ENCODE measurements around the gene EXD3.
"Not testable (repeated sequence)": the region's sequence is repeated elsewhere in the genome, so short reads cannot be mapped to it uniquely, and the experiment has no call there.

EXD3 gene

GRCh38 chr9:137333016-137333671 is 89.8 kb downstream of the EXD3 start:
- Histone ChIP-seq H3K36me3 (ENCODE audit: control insufficient read depth in 2 of 2, insufficient read depth in 2 of 2, low read length in 2 of 2) (no peaks in the 10 kb centered on the region), H3K27ac (ENCODE audit: low read length) (no peak overlapping the region), H3K9ac (ENCODE audit: low read length in 2 of 2) (no peak overlapping the region), H3K4me1 (ENCODE audit: control insufficient read depth, insufficient read depth, low read length) (no peaks in the 10 kb centered on the region), H3K9me3 (ENCODE audit: control insufficient read depth in 2 of 2, low read length in 2 of 2) (no peaks in the 10 kb centered on the region), H3K27me3 (ENCODE audit: control insufficient read depth in 1 of 2, insufficient read depth in 2 of 2, low read length in 2 of 2) (no peaks in the 10 kb centered on the region), H3K4me3 (ENCODE audit: low read length in 2 of 2) (no peak overlapping the region)

- no peaks in the 10 kb centered on the region for H3K4me1 ChIP-seq (ENCODE audit: control insufficient read depth, insufficient read depth, low read length)
- no peaks in the 10 kb centered on the region for H3K9me3 ChIP-seq (ENCODE audit: control insufficient read depth in 2 of 2, low read length in 2 of 2)
- H3K36me3 ChIP-seq (ENCODE audit: control insufficient read depth in 2 of 2, insufficient read depth in 2 of 2, low read length in 2 of 2): no peaks in the 10 kb centered on the region
- no peak overlapping the region for H3K9ac ChIP-seq (ENCODE audit: low read length in 2 of 2)
- H3K27me3 ChIP-seq (ENCODE audit: control insufficient read depth in 1 of 2, insufficient read depth in 2 of 2, low read length in 2 of 2): no peaks in the 10 kb centered on the region
- H3K27ac ChIP-seq (ENCODE audit: low read length): no peak overlapping the region
- no peak overlapping the region for H3K4me3 ChIP-seq (ENCODE audit: low read length in 2 of 2)
Observed at GRCh38 chr9:137331929-137332328, 91.0 kb downstream of the EXD3 start.

- no peaks in the 10 kb centered on the region for H3K4me1 ChIP-seq (ENCODE audit: control insufficient read depth, insufficient read depth, low read length)
- no peak overlapping the region for H3K9ac ChIP-seq (ENCODE audit: low read length in 2 of 2)
- no peak overlapping the region for H3K27ac ChIP-seq (ENCODE audit: low read length)
- H3K36me3 ChIP-seq (ENCODE audit: control insufficient read depth in 2 of 2, insufficient read depth in 2 of 2, low read length in 2 of 2): no peaks in the 10 kb centered on the region
- H3K9me3 ChIP-seq (ENCODE audit: control insufficient read depth in 2 of 2, low read length in 2 of 2): no peaks in the 10 kb centered on the region
- no peaks in the 10 kb centered on the region for H3K27me3 ChIP-seq (ENCODE audit: control insufficient read depth in 1 of 2, insufficient read depth in 2 of 2, low read length in 2 of 2)
- no peak overlapping the region for H3K4me3 ChIP-seq (ENCODE audit: low read length in 2 of 2)
Observed at GRCh38 chr9:137330689-137331088, 92.3 kb downstream of the EXD3 start.

- H3K27ac ChIP-seq (ENCODE audit: low read length); H3K4me3 ChIP-seq (ENCODE audit: low read length in 2 of 2); H3K27me3 ChIP-seq (ENCODE audit: control insufficient read depth in 1 of 2, insufficient read depth in 2 of 2, low read length in 2 of 2); H3K4me1 ChIP-seq (ENCODE audit: control insufficient read depth, insufficient read depth, low read length); H3K36me3 ChIP-seq (ENCODE audit: control insufficient read depth in 2 of 2, insufficient read depth in 2 of 2, low read length in 2 of 2); H3K9me3 ChIP-seq (ENCODE audit: control insufficient read depth in 2 of 2, low read length in 2 of 2); H3K9ac ChIP-seq (ENCODE audit: low read length in 2 of 2): not testable (repeated sequence)
Observed at GRCh38 chr9:137329590-137329989, 93.4 kb downstream of the EXD3 start.

GRCh38 chr9:137327641-137328550 is 95.1 kb downstream of the EXD3 start:
- H3K27ac ChIP-seq (ENCODE audit: low read length); H3K9me3 ChIP-seq (ENCODE audit: control insufficient read depth in 2 of 2, low read length in 2 of 2); H3K9ac ChIP-seq (ENCODE audit: low read length in 2 of 2); H3K36me3 ChIP-seq (ENCODE audit: control insufficient read depth in 2 of 2, insufficient read depth in 2 of 2, low read length in 2 of 2); H3K4me1 ChIP-seq (ENCODE audit: control insufficient read depth, insufficient read depth, low read length); H3K27me3 ChIP-seq (ENCODE audit: control insufficient read depth in 1 of 2, insufficient read depth in 2 of 2, low read length in 2 of 2); H3K4me3 ChIP-seq (ENCODE audit: low read length in 2 of 2): not testable (repeated sequence)

GRCh38 chr9:137326445-137327065 is 96.4 kb downstream of the EXD3 start:
- Histone ChIP-seq H3K9me3 (ENCODE audit: control insufficient read depth in 2 of 2, low read length in 2 of 2) (no peaks in the 10 kb centered on the region), H3K27me3 (ENCODE audit: control insufficient read depth in 1 of 2, insufficient read depth in 2 of 2, low read length in 2 of 2) (no peaks in the 10 kb centered on the region), H3K4me1 (ENCODE audit: control insufficient read depth, insufficient read depth, low read length) (no peaks in the 10 kb centered on the region), H3K9ac (ENCODE audit: low read length in 2 of 2) (no peak overlapping the region), H3K36me3 (ENCODE audit: control insufficient read depth in 2 of 2, insufficient read depth in 2 of 2, low read length in 2 of 2) (no peaks in the 10 kb centered on the region), H3K4me3 (ENCODE audit: low read length in 2 of 2) (no peak overlapping the region), H3K27ac (ENCODE audit: low read length) (no peak overlapping the region)

- Histone ChIP-seq H3K9me3 (ENCODE audit: control insufficient read depth in 2 of 2, low read length in 2 of 2) (no peaks in the 10 kb centered on the region), H3K36me3 (ENCODE audit: control insufficient read depth in 2 of 2, insufficient read depth in 2 of 2, low read length in 2 of 2) (no peaks in the 10 kb centered on the region), H3K4me3 (ENCODE audit: low read length in 2 of 2) (no peak overlapping the region), H3K27me3 (ENCODE audit: control insufficient read depth in 1 of 2, insufficient read depth in 2 of 2, low read length in 2 of 2) (no peaks in the 10 kb centered on the region), H3K27ac (ENCODE audit: low read length) (no peak overlapping the region), H3K9ac (ENCODE audit: low read length in 2 of 2) (no peak overlapping the region), H3K4me1 (ENCODE audit: control insufficient read depth, insufficient read depth, low read length) (no peaks in the 10 kb centered on the region)
Observed at GRCh38 chr9:137325799-137326198, 97.2 kb downstream of the EXD3 start.

- H3K4me3 ChIP-seq (ENCODE audit: low read length in 2 of 2): no peak overlapping the region
- no peak overlapping the region for H3K9ac ChIP-seq (ENCODE audit: low read length in 2 of 2)
- H3K4me1 ChIP-seq (ENCODE audit: control insufficient read depth, insufficient read depth, low read length): no peaks in the 10 kb centered on the region
- no peaks in the 10 kb centered on the region for H3K9me3 ChIP-seq (ENCODE audit: control insufficient read depth in 2 of 2, low read length in 2 of 2)
- H3K36me3 ChIP-seq (ENCODE audit: control insufficient read depth in 2 of 2, insufficient read depth in 2 of 2, low read length in 2 of 2): no peaks in the 10 kb centered on the region
- no peaks in the 10 kb centered on the region for H3K27me3 ChIP-seq (ENCODE audit: control insufficient read depth in 1 of 2, insufficient read depth in 2 of 2, low read length in 2 of 2)
- no peak overlapping the region for H3K27ac ChIP-seq (ENCODE audit: low read length)
Observed at GRCh38 chr9:137325124-137325523, 97.8 kb downstream of the EXD3 start.

GRCh38 chr9:137323531-137324331 is 99.2 kb downstream of the EXD3 start:
- Histone ChIP-seq H3K27ac (ENCODE audit: low read length) (no peak overlapping the region), H3K4me1 (ENCODE audit: control insufficient read depth, insufficient read depth, low read length) (no peaks in the 10 kb centered on the region), H3K4me3 (ENCODE audit: low read length in 2 of 2) (no peak overlapping the region), H3K9me3 (ENCODE audit: control insufficient read depth in 2 of 2, low read length in 2 of 2) (no peaks in the 10 kb centered on the region), H3K27me3 (ENCODE audit: control insufficient read depth in 1 of 2, insufficient read depth in 2 of 2, low read length in 2 of 2) (no peaks in the 10 kb centered on the region), H3K9ac (ENCODE audit: low read length in 2 of 2) (no peak overlapping the region), H3K36me3 (ENCODE audit: control insufficient read depth in 2 of 2, insufficient read depth in 2 of 2, low read length in 2 of 2) (no peaks in the 10 kb centered on the region)

GRCh38 chr9:137321726-137322361 is 101.1 kb downstream of the EXD3 start:
- H3K27me3 ChIP-seq (ENCODE audit: control insufficient read depth in 1 of 2, insufficient read depth in 2 of 2, low read length in 2 of 2): peaks cover 0 to 10% of the 10 kb centered on the region in 2 donors
- H3K27ac ChIP-seq (ENCODE audit: low read length): no peak overlapping the region
- no peak overlapping the region for H3K4me3 ChIP-seq (ENCODE audit: low read length in 2 of 2)
- H3K9ac ChIP-seq (ENCODE audit: low read length in 2 of 2): no peak overlapping the region
- H3K36me3 ChIP-seq (ENCODE audit: control insufficient read depth in 2 of 2, insufficient read depth in 2 of 2, low read length in 2 of 2): no peaks in the 10 kb centered on the region
- no peaks in the 10 kb centered on the region for H3K9me3 ChIP-seq (ENCODE audit: control insufficient read depth in 2 of 2, low read length in 2 of 2)
- H3K4me1 ChIP-seq (ENCODE audit: control insufficient read depth, insufficient read depth, low read length): no peaks in the 10 kb centered on the region
